ENCODE results near the gene UMODL1. TPM values are rescaled to one million over a fixed set of nuclear protein-coding genes. Genes with fewer than 3 reads are reported as not detected.

UMODL1 gene
- total and polyA plus RNA-seq, 8 donors = 0.10 to 0.69 (median 0.48) TPM; not detected in 1

DNA sequence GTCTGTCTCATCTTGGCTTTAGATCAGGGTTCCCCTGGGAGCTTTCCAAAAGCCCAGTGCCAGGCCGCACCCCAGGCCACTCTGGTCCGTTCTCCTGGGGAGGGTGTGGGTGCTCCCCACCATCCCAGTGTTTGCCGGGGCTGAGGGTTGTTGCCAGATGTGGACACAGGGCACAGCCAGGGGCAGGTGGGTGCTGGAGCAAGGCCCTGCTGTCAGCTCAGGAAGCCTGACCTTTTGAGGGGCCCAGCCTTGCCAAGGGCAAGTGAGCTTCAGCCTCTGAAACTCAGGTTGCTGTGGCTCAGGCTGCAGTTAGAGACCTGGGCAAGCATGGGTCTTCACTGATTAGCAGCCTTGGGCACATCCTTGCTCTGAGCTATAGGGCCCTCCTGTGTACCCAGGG lies 38.1 kb upstream of the UMODL1 start:
- peak in 2 of 4 donors; percentile 27 to 64 for DNase-seq
- no peaks in the 10 kb centered on the region for H3K4me1 ChIP-seq
- no peak overlapping the region for H3K4me3 ChIP-seq
- H3K9me3 ChIP-seq = no peaks in the 10 kb centered on the region
- intact Hi-C loops (cut with DNase I) = no loop called here
- H3K27ac ChIP-seq = no peak overlapping the region
- H3K36me3 ChIP-seq = no peaks in the 10 kb centered on the region
- H3K27me3 ChIP-seq = no peaks in the 10 kb centered on the region
- TF ChIP-seq, protein P1, sequence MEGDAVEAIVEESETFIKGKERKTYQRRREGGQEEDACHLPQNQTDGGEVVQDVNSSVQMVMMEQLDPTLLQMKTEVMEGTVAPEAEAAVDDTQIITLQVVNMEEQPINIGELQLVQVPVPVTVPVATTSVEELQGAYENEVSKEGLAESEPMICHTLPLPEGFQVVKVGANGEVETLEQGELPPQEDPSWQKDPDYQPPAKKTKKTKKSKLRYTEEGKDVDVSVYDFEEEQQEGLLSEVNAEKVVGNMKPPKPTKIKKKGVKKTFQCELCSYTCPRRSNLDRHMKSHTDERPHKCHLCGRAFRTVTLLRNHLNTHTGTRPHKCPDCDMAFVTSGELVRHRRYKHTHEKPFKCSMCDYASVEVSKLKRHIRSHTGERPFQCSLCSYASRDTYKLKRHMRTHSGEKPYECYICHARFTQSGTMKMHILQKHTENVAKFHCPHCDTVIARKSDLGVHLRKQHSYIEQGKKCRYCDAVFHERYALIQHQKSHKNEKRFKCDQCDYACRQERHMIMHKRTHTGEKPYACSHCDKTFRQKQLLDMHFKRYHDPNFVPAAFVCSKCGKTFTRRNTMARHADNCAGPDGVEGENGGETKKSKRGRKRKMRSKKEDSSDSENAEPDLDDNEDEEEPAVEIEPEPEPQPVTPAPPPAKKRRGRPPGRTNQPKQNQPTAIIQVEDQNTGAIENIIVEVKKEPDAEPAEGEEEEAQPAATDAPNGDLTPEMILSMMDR (IDR thresholded peaks at IDR 0.05) = no peak
- ATAC-seq = no peak

DNA sequence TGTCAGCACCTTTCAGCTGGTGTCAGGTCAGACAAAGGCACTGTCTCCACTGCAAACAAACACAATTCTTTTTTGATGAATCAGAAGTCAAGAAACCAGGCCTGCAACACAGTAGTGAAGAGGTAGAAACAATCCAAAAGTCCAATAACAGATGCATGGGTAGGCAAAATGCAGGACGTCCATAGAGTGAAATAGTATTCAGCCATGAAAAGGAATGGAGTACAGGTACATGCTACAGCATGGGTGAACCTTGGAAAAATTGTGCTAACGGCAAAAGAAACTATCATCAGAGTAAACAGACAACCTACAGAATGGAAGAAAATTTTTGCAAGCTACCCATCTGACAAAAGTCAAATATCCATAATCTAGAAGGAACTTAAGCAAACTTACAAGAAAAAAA lies 34.8 kb upstream of the UMODL1 start:
- H3K4me1 ChIP-seq = peaks cover 8 to 14% of the 10 kb centered on the region in 2 donors
- DNase-seq (no peak), ATAC-seq (no peak)
- no peaks in the 10 kb centered on the region for H3K27me3 ChIP-seq
- H3K36me3 ChIP-seq = no peaks in the 10 kb centered on the region
- no peak overlapping the region for H3K4me3 ChIP-seq
- TF ChIP-seq, protein P1 (IDR thresholded peaks at IDR 0.05) = no peak
- H3K27ac ChIP-seq = no peak overlapping the region
- intact Hi-C loops (cut with DNase I) = no loop called here
- no peaks in the 10 kb centered on the region for H3K9me3 ChIP-seq

DNA sequence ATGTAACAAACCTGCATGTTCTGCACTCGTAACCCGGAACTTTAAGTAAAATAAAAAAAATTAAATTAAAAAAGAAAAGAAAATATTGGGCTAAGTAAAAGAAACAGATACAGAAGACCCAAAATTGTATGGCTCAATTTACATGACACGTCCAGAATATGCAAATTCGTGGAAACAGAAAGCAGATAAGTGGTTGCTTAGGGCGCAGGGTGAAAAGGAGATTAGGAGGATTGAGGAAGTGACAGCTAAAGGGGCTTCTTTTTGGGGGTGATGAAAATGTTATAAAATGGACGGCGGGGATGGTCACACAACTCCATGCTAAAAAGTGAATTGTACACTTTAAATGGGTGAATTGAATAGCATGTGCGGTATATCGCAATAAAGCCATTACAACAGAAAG lies 33.6 kb upstream of the UMODL1 start:
- Histone ChIP-seq H3K27me3 (no peaks in the 10 kb centered on the region), H3K4me3 (no peak overlapping the region), H3K4me1 (peaks cover 8 to 14% of the 10 kb centered on the region in 2 donors), H3K9me3 (no peaks in the 10 kb centered on the region), H3K36me3 (no peaks in the 10 kb centered on the region), H3K27ac (no peak overlapping the region)
- intact Hi-C loops (cut with DNase I) = no loop called here
- DNase-seq (no peak), ATAC-seq (no peak)
- TF ChIP-seq, protein P1 (IDR thresholded peaks at IDR 0.05) = no peak

DNA sequence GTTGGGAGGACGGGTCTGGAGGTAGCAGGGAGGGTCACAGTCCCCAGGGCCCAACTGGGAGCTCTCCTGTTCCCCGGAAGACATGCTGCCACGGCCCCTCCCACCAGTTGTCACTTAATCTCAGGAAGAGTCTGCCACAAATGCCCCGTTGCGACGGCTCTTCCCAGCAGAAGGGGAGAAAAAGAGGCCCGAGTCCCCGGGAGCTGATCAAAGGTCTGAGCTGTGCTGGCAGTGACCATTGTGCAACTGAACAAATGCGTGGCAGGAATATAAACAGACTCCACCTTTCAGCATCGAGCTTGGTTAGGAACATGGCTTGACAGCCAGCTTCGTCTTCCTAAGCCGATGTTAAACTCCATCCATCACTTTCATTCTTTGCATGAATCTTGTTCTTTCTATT lies 33.2 kb upstream of the UMODL1 start:
- no peaks in the 10 kb centered on the region for H3K9me3 ChIP-seq
- DNase-seq (peak in 1 of 4 donors; percentile 41), ATAC-seq (no peak)
- intact Hi-C loops (cut with DNase I) = no loop called here
- H3K4me1 ChIP-seq = peaks cover 8 to 14% of the 10 kb centered on the region in 2 donors
- no peak overlapping the region for H3K4me3 ChIP-seq
- TF ChIP-seq, protein P1 (IDR thresholded peaks at IDR 0.05) = no peak
- H3K27ac ChIP-seq = no peak overlapping the region
- H3K27me3 ChIP-seq = no peaks in the 10 kb centered on the region
- H3K36me3 ChIP-seq = no peaks in the 10 kb centered on the region

DNA sequence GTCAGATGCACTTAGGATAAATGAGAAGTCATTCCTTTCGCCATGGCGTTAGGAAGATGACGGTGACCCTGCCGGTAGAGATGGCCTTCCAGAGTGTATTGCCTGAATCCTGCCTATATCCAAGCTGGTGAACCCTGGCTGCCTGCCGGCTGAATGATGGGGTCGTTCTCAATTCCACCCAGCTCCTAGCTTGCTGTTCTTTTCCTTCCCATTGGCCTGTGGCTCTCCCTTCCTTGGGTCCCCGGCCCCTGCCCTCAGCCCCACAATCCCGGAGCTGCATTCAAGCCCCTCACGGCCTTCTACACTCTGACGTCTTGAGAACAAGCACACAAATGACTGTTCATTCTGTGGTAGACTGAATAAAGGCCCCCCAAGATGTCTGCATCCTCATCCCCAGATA lies 32.7 kb upstream of the UMODL1 start:
- Histone ChIP-seq H3K4me1 (peaks cover 8 to 14% of the 10 kb centered on the region in 2 donors), H3K27ac (no peak overlapping the region), H3K27me3 (no peaks in the 10 kb centered on the region), H3K36me3 (no peaks in the 10 kb centered on the region), H3K9me3 (no peaks in the 10 kb centered on the region), H3K4me3 (no peak overlapping the region)
- TF ChIP-seq, protein P1 (IDR thresholded peaks at IDR 0.05) = no peak
- ATAC-seq (no peak), DNase-seq (peak in 1 of 4 donors; percentile 27)
- intact Hi-C loops (cut with DNase I) = no loop called here
